ENCODE data around the gene PCDHGA1. TPM values are rescaled to one million over a fixed set of nuclear protein-coding genes. Genes with fewer than 3 reads are reported as not detected.
A peak's percentile ranks its signal among the peaks of the same experiment; 100 is the strongest.

PCDHGA1 gene
- total RNA-seq, 1 donor from 2014 or later: 0.31 TPM

DNA sequence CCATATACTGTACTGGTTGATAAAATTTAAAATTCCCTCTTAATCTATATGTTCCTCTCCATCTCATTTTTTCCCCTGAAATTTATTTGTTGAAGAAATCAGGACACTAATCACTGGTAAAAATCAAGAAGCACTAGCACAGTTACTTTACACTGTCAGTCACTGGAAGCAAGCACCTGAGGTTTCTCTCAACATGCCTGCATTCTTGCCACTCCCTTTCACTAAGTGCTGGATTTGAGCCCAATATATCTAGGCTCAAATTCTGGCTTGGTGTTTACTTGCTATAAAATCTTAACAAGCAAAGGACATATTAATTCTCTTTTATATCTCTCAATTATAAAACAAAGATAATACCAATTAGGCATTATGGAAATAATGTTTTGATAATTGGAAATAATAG lies 229.8 kb downstream of the PCDHGA1 start:
- DNase-seq (ENCODE audit: extremely low spot score, unreplicated experiment): no peak
- Mint-ChIP-seq H3K27ac (peak overlapping the region; percentile 99), H3K27me3 (no peaks in the 10 kb centered on the region), H3K9me3 (peaks cover 7% of the 10 kb centered on the region), H3K4me3 (peak overlapping the region; percentile 82), H3K36me3 (peaks cover 61% of the 10 kb centered on the region), H3K4me1 (ENCODE audit: unreplicated experiment) (peaks cover 34% of the 10 kb centered on the region)
- no peak for TF ChIP-seq CTCF (conservative IDR thresholded peaks at IDR 0.05)

GRCh38 chr5:141560725-141561483 lies 230.6 kb downstream of the PCDHGA1 start:
- peak overlapping the region; percentile 82 for H3K4me3 Mint-ChIP-seq
- H3K36me3 Mint-ChIP-seq: peaks cover 61% of the 10 kb centered on the region
- H3K4me1 Mint-ChIP-seq (ENCODE audit: unreplicated experiment): peaks cover 34% of the 10 kb centered on the region
- TF ChIP-seq CTCF (conservative IDR thresholded peaks at IDR 0.05): peak; percentile 86
- no peaks in the 10 kb centered on the region for H3K27me3 Mint-ChIP-seq
- H3K27ac Mint-ChIP-seq: peak overlapping the region; percentile 99
- peak; percentile 72 for DNase-seq (ENCODE audit: extremely low spot score, unreplicated experiment)
- H3K9me3 Mint-ChIP-seq: peaks cover 7% of the 10 kb centered on the region

Other genes with a start within 250 kb of the PCDHGA1 start
- gene PCDHB2, start 235.9 kb upstream of the PCDHGA1 start, total RNA-seq (ENCODE audit: low replicate concordance): 33.7 and 36.3 TPM in 2 replicates
- 3.9 and 5.4 TPM in 2 replicates for gene PCDHB3, start 230.0 kb upstream of the PCDHGA1 start, total RNA-seq (ENCODE audit: low replicate concordance)
- gene PCDHB4, start 208.7 kb upstream of the PCDHGA1 start, total RNA-seq (ENCODE audit: low replicate concordance): 1.3 and 2.7 TPM in 2 replicates
- gene PCDHB5, start 195.3 kb upstream of the PCDHGA1 start, total RNA-seq (ENCODE audit: low replicate concordance): 7.3 and 28.8 TPM in 2 replicates
- 0.80 and 0.95 TPM in 2 replicates for gene PCDHB6, start 180.5 kb upstream of the PCDHGA1 start, total RNA-seq (ENCODE audit: low replicate concordance)
- 0.29 and 0.63 TPM in 2 replicates for gene PCDHB7, start 157.9 kb upstream of the PCDHGA1 start, total RNA-seq (ENCODE audit: low replicate concordance)
- gene PCDHB8, start 152.7 kb upstream of the PCDHGA1 start, total RNA-seq (ENCODE audit: low replicate concordance): 0.99 and 3.9 TPM in 2 replicates
- gene PCDHB16, start 148.1 kb upstream of the PCDHGA1 start, total RNA-seq (ENCODE audit: low replicate concordance): 3.1 and 6.9 TPM in 2 replicates
- gene PCDHB9, start 143.4 kb upstream of the PCDHGA1 start, total RNA-seq (ENCODE audit: low replicate concordance): 2.2 and 2.8 TPM in 2 replicates
- 2.1 and 3.2 TPM in 2 replicates for gene PCDHB10, start 138.2 kb upstream of the PCDHGA1 start, total RNA-seq (ENCODE audit: low replicate concordance)
- 2.0 and 3.3 TPM in 2 replicates for gene PCDHB11, start 130.9 kb upstream of the PCDHGA1 start, total RNA-seq (ENCODE audit: low replicate concordance)
- 1.4 and 2.3 TPM in 2 replicates for gene PCDHB12, start 121.8 kb upstream of the PCDHGA1 start, total RNA-seq (ENCODE audit: low replicate concordance)
- 2.3 and 4.7 TPM in 2 replicates for gene PCDHB13, start 116.6 kb upstream of the PCDHGA1 start, total RNA-seq (ENCODE audit: low replicate concordance)
- gene PCDHB14, start 107.2 kb upstream of the PCDHGA1 start, total RNA-seq (ENCODE audit: low replicate concordance): 3.1 and 3.7 TPM in 2 replicates
- gene PCDHB15, start 85.1 kb upstream of the PCDHGA1 start, total RNA-seq (ENCODE audit: low replicate concordance): 3.3 and 3.8 TPM in 2 replicates
- 0.45 and 0.92 TPM in 2 replicates for gene SLC25A2, start 26.5 kb upstream of the PCDHGA1 start, total RNA-seq (ENCODE audit: low replicate concordance)
- gene TAF7, start 9.7 kb upstream of the PCDHGA1 start, total RNA-seq (ENCODE audit: low replicate concordance): 87.0 and 92.0 TPM in 2 replicates
- 0.17 and 0.69 TPM in 2 replicates for gene PCDHGA2, start 8.2 kb downstream of the PCDHGA1 start, total RNA-seq (ENCODE audit: low replicate concordance)
- gene PCDHGA3, start 13.3 kb downstream of the PCDHGA1 start, total RNA-seq (ENCODE audit: low replicate concordance): 0.27 and 2.3 TPM in 2 replicates
- 1.1 and 1.8 TPM in 2 replicates for gene PCDHGB1, start 19.6 kb downstream of the PCDHGA1 start, total RNA-seq (ENCODE audit: low replicate concordance)
- gene PCDHGA4, start 24.5 kb downstream of the PCDHGA1 start, total RNA-seq (ENCODE audit: low replicate concordance): 0.75 and 1.5 TPM in 2 replicates
- gene PCDHGB2, start 29.5 kb downstream of the PCDHGA1 start, total RNA-seq (ENCODE audit: low replicate concordance): 0.94 and 0.95 TPM in 2 replicates
- gene PCDHGA5, start 33.6 kb downstream of the PCDHGA1 start, total RNA-seq (ENCODE audit: low replicate concordance): 0.39 and 0.88 TPM in 2 replicates
- 0.39 and 1.2 TPM in 2 replicates for gene PCDHGB3, start 39.7 kb downstream of the PCDHGA1 start, total RNA-seq (ENCODE audit: low replicate concordance)
- 0.41 and 0.86 TPM in 2 replicates for gene PCDHGA6, start 43.4 kb downstream of the PCDHGA1 start, total RNA-seq (ENCODE audit: low replicate concordance)
- gene PCDHGA7, start 52.2 kb downstream of the PCDHGA1 start, total RNA-seq (ENCODE audit: low replicate concordance): 0.31 and 0.40 TPM in 2 replicates
- 13.0 and 15.6 TPM in 2 replicates for gene PCDHGB4, start 57.2 kb downstream of the PCDHGA1 start, total RNA-seq (ENCODE audit: low replicate concordance)
- gene PCDHGA8, start 62.1 kb downstream of the PCDHGA1 start, total RNA-seq (ENCODE audit: low replicate concordance): 1.3 and 2.1 TPM in 2 replicates
- gene PCDHGB5, start 67.4 kb downstream of the PCDHGA1 start, total RNA-seq (ENCODE audit: low replicate concordance): 2.6 and 8.1 TPM in 2 replicates
- gene PCDHGA9, start 72.3 kb downstream of the PCDHGA1 start, total RNA-seq (ENCODE audit: low replicate concordance): 0.97 and 2.2 TPM in 2 replicates
- gene PCDHGB6, start 77.5 kb downstream of the PCDHGA1 start, total RNA-seq (ENCODE audit: low replicate concordance): 4.9 and 39.4 TPM in 2 replicates
- gene PCDHGA10, start 82.5 kb downstream of the PCDHGA1 start, total RNA-seq (ENCODE audit: low replicate concordance): 9.8 and 18.5 TPM in 2 replicates
- gene PCDHGB7, start 87.2 kb downstream of the PCDHGA1 start, total RNA-seq (ENCODE audit: low replicate concordance): 4.4 and 8.5 TPM in 2 replicates
- gene PCDHGA11, start 90.5 kb downstream of the PCDHGA1 start, total RNA-seq (ENCODE audit: low replicate concordance): 2.6 TPM in 2 replicates
- 1.2 and 1.7 TPM in 2 replicates for gene PCDHGA12, start 100.0 kb downstream of the PCDHGA1 start, total RNA-seq (ENCODE audit: low replicate concordance)
- 11.0 and 60.3 TPM in 2 replicates for gene PCDHGC3, start 145.5 kb downstream of the PCDHGA1 start, total RNA-seq (ENCODE audit: low replicate concordance)
- gene PCDHGC4, start 154.5 kb downstream of the PCDHGA1 start, total RNA-seq (ENCODE audit: low replicate concordance): 0.38 and 4.0 TPM in 2 replicates
- gene PCDHGC5, start 158.6 kb downstream of the PCDHGA1 start, total RNA-seq (ENCODE audit: low replicate concordance): 0.45 and 1.9 TPM in 2 replicates